ENCODE data around the gene AOPEP.
"Not testable (repeated sequence)": the region's sequence is repeated elsewhere in the genome, so short reads cannot be mapped to it uniquely, and the experiment has no call there.

AOPEP gene

DNA sequence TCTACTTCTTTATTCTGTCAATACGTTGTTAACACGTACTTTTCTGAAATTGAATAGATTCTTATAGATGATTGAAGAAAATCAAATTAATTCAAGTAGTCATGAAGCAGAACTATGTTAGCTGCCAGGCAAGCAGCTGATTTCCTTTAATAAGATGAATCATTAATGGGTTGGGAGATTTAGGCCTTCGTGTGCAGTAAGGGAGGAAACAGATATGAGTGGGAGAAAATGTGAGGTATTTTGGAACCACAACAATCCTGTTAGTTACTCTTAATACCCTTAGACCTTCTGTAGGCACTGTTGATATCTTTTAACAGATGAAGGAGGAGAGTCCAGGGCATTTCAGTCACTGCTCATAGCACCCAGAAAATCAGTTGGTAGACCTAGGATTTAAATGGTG lies 121.0 kb downstream of the AOPEP start:
- in situ Hi-C loops (cut with MboI; ENCODE audit: low sequenced_read_pairs, unreplicated experiment): no loop called here
- DNase-seq (ENCODE audit: low spot score): no peak
- TF ChIP-seq, protein P1, sequence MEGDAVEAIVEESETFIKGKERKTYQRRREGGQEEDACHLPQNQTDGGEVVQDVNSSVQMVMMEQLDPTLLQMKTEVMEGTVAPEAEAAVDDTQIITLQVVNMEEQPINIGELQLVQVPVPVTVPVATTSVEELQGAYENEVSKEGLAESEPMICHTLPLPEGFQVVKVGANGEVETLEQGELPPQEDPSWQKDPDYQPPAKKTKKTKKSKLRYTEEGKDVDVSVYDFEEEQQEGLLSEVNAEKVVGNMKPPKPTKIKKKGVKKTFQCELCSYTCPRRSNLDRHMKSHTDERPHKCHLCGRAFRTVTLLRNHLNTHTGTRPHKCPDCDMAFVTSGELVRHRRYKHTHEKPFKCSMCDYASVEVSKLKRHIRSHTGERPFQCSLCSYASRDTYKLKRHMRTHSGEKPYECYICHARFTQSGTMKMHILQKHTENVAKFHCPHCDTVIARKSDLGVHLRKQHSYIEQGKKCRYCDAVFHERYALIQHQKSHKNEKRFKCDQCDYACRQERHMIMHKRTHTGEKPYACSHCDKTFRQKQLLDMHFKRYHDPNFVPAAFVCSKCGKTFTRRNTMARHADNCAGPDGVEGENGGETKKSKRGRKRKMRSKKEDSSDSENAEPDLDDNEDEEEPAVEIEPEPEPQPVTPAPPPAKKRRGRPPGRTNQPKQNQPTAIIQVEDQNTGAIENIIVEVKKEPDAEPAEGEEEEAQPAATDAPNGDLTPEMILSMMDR (IDR thresholded peaks at IDR 0.05; ENCODE audit: borderline replicate concordance, control extremely low read depth, extremely low read depth, insufficient read depth, missing control alignments): no peak

DNA sequence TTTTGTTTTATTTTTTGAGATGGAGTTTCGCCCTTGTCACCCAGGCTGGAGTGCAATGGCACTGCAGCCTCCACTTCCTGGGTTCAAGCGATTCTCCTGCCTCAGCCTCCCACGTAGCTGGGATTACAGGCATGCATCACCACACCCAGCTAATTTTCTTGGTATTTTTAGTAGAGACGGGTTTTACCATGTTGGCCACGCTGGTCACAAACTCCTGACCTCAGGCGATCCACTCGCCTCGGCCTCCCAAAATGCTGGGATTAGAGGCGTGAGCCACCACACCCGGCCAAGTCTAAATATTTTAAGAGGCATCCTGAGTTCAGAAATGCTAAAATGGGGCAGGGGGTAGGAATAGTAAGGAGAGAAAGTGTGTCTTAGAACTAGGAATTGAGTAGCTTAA lies 122.3 kb downstream of the AOPEP start:
- in situ Hi-C loops (cut with MboI; ENCODE audit: low sequenced_read_pairs, unreplicated experiment); DNase-seq (ENCODE audit: low spot score): not testable (repeated sequence)

DNA sequence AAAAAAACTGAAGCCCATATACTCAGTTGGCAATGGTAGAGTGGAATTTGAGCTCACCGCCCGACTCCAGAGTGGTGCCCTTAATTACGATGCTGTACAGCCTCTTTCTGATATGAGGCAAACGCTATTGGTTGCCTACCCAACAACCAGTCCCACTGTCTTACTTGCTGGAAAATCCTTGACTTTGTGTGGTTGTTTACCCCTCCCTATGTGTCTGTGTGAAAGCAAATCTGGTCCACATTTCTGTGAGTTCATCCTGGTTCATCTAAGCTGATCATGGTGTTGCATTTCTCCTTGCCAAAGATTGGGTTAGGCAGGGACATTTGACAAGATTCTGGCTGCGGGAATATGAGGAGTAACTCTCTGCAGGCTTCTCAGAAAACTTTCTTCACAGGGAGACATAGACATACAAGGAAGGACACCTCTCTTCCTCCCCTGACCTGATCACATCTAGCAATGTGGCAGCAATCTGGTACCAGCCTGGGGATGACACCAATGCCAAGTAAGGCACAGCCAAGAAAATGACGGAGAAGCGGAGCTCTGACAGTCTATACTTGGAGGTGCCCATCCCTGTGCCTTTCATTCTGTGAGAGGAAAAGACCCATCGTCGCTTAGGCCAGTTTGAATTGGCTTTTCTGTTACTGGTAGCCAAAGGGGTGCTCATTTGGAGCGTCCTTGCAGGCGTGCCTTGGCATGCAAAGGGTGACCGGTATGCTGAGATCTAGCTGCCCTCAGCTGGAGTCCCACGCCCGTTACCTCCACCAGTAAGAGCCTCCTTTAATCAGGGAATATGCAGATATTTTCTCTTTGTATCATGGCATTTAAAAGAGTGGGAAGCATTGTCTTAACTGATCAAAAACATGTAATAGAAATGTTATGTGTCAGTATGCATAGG lies 124.3 kb downstream of the AOPEP start:
- in situ Hi-C loops (cut with MboI; ENCODE audit: low sequenced_read_pairs, unreplicated experiment): no loop called here
- TF ChIP-seq, protein P1 (IDR thresholded peaks at IDR 0.05; ENCODE audit: borderline replicate concordance, control extremely low read depth, extremely low read depth, insufficient read depth, missing control alignments): no peak
- no peak for DNase-seq (ENCODE audit: low spot score)

DNA sequence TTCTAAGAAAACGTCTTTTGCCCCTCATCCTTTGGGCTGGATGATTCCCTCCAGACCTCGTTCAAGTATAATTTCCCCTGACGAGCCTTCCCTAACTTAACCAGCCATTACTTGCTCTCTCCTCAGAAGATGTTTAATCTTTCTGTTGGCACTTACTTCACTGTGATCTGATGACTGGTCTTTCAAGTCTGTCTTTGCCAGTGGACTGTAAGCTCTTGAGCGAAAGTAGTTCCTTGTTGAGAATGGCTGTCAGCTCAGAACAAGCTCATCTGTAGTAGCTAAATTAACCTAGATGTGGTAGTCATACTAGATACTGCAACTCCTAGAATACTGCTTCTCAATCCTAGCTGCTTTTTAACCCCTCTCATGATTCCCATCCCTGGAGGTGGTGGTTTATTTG lies 125.0 kb downstream of the AOPEP start:
- no peak for DNase-seq (ENCODE audit: low spot score)
- TF ChIP-seq, protein P1 (IDR thresholded peaks at IDR 0.05; ENCODE audit: borderline replicate concordance, control extremely low read depth, extremely low read depth, insufficient read depth, missing control alignments): no peak
- in situ Hi-C loops (cut with MboI; ENCODE audit: low sequenced_read_pairs, unreplicated experiment): no loop called here

DNA sequence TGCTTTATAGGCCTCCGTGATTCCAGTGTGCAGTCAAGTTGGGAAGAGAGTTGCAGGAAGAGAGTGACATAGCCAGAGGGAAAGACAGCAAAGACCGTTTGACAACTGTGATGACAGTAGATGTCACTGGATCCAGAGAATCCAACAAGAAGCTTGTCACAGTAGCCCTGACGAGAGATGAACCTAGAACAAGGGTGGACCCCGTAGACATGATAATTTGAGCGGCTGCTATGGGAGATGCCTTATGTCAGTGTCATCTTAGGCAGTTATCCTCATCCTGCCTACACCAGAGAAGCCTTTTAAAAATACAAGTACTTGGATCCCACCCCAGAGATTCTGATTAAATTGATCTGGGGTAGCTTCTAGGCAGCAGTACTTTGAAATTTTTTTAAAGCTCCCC lies 125.4 kb downstream of the AOPEP start:
- TF ChIP-seq, protein P1 (IDR thresholded peaks at IDR 0.05; ENCODE audit: borderline replicate concordance, control extremely low read depth, extremely low read depth, insufficient read depth, missing control alignments): no peak
- in situ Hi-C loops (cut with MboI; ENCODE audit: low sequenced_read_pairs, unreplicated experiment): no loop called here

DNA sequence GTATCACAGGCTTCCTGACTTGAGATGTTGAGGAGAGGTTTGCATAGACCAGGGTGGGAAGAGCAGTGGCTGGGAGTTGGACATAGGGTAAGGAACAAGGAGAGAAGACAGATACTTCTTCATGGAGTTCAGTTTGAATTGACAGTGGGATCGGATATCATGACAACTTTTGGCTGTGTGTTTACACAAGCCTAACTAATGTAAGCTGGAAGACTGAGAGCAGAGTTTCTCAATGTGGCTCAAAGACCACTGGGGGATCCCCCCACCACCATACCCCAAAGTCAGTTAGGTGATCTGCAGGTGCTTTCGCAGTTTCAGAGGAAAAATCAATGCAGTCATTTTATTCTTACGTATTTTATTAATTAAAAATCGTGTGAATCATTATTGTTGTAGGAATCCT lies 125.9 kb downstream of the AOPEP start:
- no peak for DNase-seq (ENCODE audit: low spot score)
- TF ChIP-seq, protein P1 (IDR thresholded peaks at IDR 0.05; ENCODE audit: borderline replicate concordance, control extremely low read depth, extremely low read depth, insufficient read depth, missing control alignments): no peak
- in situ Hi-C loops (cut with MboI; ENCODE audit: low sequenced_read_pairs, unreplicated experiment): no loop called here

More for the DNA sequence above, 125.4 kb downstream of the AOPEP start:
- no peak for DNase-seq (ENCODE audit: low spot score)

DNA sequence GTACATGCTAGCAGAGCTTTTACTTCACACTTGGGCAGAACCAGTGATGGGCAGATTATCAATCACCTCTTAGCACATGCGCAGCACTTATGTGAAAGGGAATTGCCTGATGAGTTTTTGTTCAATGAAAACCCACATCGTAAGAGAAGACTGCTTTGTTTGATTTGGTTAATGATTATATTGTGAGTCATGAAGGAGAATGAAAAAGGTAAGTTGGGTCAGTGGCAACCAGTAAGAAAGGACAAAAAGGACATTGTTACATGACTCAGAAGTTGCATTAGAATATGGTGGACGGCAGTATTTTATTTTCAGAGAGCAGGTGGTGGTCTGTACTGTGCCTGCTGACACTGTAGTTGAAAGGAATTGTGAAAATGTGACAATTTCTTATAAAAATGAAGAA lies 127.4 kb downstream of the AOPEP start:
- DNase-seq (ENCODE audit: low spot score): no peak
- in situ Hi-C loops (cut with MboI; ENCODE audit: low sequenced_read_pairs, unreplicated experiment): no loop called here

More for the DNA sequence above, 127.4 kb downstream of the AOPEP start:
- TF ChIP-seq, protein P1 (IDR thresholded peaks at IDR 0.05; ENCODE audit: borderline replicate concordance, control extremely low read depth, extremely low read depth, insufficient read depth, missing control alignments): no peak
